HL-60 (cell line): Measurements from ENCODE around the gene SLC12A8.
A peak's percentile ranks its signal among the peaks of the same experiment; 100 is the strongest.

ENCODE experiments used
- DNase-seq, 2 experiments: peaks; one replicate each; pipeline ENCODE4 v3.0.0-alpha.2; 2010 to 2020; ENCODE audit warnings: low read depth in 1 of 2, low spot score in 1 of 2
- H3K27ac ChIP-seq: fragments of 250-450 bp; sonication (Bioruptor Pico); replicated peaks from 2 replicates; pipeline ENCODE4 v1.5.1; 2020; ENCODE audit warnings: mild to moderate bottlenecking, moderate library complexity
- H3K27me3 ChIP-seq: fragments of 250-450 bp; sonication (Bioruptor Pico); 2 replicates; pipeline ENCODE4 v1.5.1; 2021; ENCODE audit warnings: mild to moderate bottlenecking, moderate library complexity; ENCODE audit not compliant: insufficient read depth, poor library complexity, severe bottlenecking
- H3K4me3 ChIP-seq: replicated peaks from 2 replicates; pipeline ENCODE4 v1.5.1; 2011; ENCODE audit warnings: mild to moderate bottlenecking, control low read depth, low read length; ENCODE audit not compliant: insufficient read depth
- GABPA ChIP-seq: IDR thresholded peaks from 2 replicates; pipeline ENCODE4 v1.6.1; 2012; ENCODE audit warnings: low read depth
- POLR2AphosphoS5 ChIP-seq: IDR thresholded peaks from 2 replicates; pipeline ENCODE4 v1.6.1; 2012; ENCODE audit warnings: low read depth
- SPI1 ChIP-seq: IDR thresholded peaks from 2 replicates; pipeline ENCODE4 v1.6.1; 2012; ENCODE audit warnings: low read depth, mild to moderate bottlenecking, borderline replicate concordance
- TF ChIP-seq, protein P1 (sequence below): IDR thresholded peaks from 2 replicates; pipeline ENCODE4 v1.6.1; 2012; ENCODE audit warnings: low read depth; ENCODE audit not compliant: insufficient replicate concordance
- TF ChIP-seq, protein P2 (sequence below): IDR thresholded peaks from one replicate; pipeline ENCODE4 v1.5.1; 2011; ENCODE audit warnings: low read length, control low read depth, inconsistent platforms; ENCODE audit not compliant: insufficient read depth

The SLC12A8 gene

DNA sequence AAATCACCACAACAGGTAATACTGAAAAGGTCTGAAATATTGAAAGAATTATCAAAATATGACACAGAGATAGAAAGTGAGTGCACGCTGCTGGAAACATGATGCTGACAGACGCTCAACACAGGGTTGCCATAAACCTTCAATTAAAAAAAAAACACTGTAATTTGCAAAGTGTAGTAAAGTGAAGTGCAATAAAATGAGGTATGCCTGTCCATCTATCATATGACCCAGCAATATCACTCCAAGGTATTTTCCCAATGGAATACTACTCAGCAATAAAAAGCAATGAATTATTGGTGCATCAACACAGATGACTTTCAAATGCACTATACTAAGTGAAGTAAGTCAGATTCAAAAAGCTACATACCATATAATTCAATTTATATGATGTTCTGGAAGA, 47.6 kb upstream of the SLC12A8 start:
- Histone ChIP-seq H3K4me3 (no peak overlapping the region), H3K27me3 (no peaks in the 10 kb centered on the region), H3K27ac (no peak overlapping the region)
- TF ChIP-seq SPI1: no peak
- TF ChIP-seq, protein P1, sequence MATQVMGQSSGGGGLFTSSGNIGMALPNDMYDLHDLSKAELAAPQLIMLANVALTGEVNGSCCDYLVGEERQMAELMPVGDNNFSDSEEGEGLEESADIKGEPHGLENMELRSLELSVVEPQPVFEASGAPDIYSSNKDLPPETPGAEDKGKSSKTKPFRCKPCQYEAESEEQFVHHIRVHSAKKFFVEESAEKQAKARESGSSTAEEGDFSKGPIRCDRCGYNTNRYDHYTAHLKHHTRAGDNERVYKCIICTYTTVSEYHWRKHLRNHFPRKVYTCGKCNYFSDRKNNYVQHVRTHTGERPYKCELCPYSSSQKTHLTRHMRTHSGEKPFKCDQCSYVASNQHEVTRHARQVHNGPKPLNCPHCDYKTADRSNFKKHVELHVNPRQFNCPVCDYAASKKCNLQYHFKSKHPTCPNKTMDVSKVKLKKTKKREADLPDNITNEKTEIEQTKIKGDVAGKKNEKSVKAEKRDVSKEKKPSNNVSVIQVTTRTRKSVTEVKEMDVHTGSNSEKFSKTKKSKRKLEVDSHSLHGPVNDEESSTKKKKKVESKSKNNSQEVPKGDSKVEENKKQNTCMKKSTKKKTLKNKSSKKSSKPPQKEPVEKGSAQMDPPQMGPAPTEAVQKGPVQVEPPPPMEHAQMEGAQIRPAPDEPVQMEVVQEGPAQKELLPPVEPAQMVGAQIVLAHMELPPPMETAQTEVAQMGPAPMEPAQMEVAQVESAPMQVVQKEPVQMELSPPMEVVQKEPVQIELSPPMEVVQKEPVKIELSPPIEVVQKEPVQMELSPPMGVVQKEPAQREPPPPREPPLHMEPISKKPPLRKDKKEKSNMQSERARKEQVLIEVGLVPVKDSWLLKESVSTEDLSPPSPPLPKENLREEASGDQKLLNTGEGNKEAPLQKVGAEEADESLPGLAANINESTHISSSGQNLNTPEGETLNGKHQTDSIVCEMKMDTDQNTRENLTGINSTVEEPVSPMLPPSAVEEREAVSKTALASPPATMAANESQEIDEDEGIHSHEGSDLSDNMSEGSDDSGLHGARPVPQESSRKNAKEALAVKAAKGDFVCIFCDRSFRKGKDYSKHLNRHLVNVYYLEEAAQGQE: no peak
- DNase-seq: no peak

DNA sequence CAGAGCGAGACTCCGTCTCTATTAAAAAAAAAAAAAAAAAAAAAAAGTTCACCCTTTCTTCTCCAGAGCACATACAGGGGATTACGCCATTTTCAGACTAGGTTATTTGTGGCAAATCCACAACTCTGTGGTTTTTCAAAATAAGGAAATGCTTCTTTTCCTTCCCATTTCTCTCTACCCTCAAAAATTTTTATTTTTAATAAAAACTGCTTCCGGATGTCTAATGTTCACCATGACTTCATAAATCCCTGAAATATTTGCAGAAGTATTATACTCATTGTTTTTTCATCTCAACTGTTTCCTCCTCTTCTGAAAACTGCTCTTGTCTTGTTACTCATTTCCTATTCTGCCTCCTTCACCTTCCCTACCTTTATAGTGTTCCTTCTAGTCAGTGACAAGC, 45.0 kb upstream of the SLC12A8 start:
- Histone ChIP-seq H3K27ac (no peak overlapping the region), H3K4me3 (no peak overlapping the region), H3K27me3 (no peaks in the 10 kb centered on the region)
- TF ChIP-seq, protein P1: no peak
- TF ChIP-seq POLR2AphosphoS5: no peak
- TF ChIP-seq, protein P2, sequence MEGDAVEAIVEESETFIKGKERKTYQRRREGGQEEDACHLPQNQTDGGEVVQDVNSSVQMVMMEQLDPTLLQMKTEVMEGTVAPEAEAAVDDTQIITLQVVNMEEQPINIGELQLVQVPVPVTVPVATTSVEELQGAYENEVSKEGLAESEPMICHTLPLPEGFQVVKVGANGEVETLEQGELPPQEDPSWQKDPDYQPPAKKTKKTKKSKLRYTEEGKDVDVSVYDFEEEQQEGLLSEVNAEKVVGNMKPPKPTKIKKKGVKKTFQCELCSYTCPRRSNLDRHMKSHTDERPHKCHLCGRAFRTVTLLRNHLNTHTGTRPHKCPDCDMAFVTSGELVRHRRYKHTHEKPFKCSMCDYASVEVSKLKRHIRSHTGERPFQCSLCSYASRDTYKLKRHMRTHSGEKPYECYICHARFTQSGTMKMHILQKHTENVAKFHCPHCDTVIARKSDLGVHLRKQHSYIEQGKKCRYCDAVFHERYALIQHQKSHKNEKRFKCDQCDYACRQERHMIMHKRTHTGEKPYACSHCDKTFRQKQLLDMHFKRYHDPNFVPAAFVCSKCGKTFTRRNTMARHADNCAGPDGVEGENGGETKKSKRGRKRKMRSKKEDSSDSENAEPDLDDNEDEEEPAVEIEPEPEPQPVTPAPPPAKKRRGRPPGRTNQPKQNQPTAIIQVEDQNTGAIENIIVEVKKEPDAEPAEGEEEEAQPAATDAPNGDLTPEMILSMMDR: no peak
- TF ChIP-seq GABPA: no peak
- peak; percentile 75 for TF ChIP-seq SPI1
- peak in 1 of 2 experiments; percentile 38 for DNase-seq

DNA sequence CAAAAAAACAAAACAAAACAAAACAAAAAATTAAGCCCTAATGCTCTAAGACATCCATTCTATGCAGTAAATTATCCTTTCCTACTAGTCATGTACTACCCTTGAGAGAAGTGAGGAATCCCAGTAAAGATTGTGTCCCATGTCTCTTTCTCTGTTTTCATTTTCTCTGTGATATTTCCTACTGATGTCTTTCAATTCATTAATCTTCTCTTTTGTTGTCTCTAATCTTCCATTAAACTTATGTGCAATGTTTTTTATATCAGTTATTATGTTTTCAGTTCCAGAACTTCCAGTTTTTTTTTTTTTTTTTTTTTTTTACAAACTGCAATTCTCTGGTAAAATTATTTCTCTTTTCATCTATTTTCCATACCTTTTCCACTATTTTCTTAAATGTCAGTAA, 44.1 kb upstream of the SLC12A8 start:
- Histone ChIP-seq H3K4me3 (no peak overlapping the region), H3K27me3 (no peaks in the 10 kb centered on the region), H3K27ac (no peak overlapping the region)
- no peak for TF ChIP-seq GABPA
- TF ChIP-seq SPI1: no peak
- no peak for TF ChIP-seq POLR2AphosphoS5
- TF ChIP-seq, protein P2: no peak
- TF ChIP-seq, protein P1: no peak
- no peak for DNase-seq

DNA sequence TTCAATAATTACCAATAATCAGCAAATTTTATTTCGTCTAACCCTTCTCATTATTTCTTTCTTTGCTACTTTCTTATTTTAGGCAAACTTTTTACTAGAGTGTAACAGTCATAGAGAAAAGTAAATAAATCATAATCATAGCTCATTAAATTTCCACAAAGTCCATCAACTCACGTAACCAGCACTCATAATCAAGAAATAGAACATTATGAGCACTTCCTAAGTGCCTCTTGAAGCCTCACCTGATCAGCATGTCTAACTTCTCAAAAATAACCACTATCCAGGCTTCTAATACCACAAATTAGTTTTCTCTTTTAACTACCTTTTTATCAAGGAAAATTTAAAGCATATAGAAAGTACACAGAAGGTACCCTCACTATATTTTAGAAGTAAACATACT, 38.4 kb upstream of the SLC12A8 start:
- H3K27ac ChIP-seq: no peak overlapping the region
- no peak for DNase-seq
- H3K4me3 ChIP-seq: no peak overlapping the region
- TF ChIP-seq, protein P2: no peak
- TF ChIP-seq POLR2AphosphoS5 (no peak), SPI1 (no peak), GABPA (no peak)
- TF ChIP-seq, protein P1: no peak
- no peaks in the 10 kb centered on the region for H3K27me3 ChIP-seq
